Measurements from ENCODE around the gene SMC1B.

DNA sequence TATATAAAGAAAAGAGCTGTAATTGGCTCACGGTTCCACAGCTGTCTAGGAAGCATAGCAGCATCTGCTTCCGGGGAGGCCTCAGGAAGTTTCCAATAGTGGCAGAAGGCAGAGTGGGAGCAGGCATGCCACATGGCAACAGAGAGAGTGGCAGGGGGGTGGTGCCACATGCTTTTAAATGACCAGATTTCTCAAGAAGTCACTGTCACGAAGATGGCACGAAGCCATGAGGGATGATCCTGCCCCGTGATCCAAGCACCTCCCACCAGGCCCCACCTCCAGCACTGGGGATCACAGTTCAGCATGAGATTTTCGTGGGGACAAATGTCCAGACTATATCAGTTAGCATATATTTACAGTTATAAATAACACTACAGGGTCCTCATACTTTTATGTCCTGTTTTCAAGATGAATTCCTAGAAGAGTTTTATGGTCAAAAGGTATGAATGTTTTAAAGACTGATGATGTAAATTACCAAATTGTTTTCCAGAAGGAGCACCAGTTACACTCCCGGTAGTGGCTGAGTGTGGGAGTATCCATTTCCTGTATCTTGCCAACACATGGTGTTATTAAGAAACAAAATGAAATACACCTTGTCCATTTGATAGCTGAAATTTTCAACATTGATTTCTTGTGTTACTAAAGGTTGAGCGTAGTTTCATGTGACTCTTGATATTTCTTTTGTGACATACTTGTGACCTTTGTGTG, 84.4 kb downstream of the SMC1B start:
- no peak for TF ChIP-seq CTCF (IDR thresholded peaks at IDR 0.05; ENCODE audit: low read length)
- TF ChIP-seq EZH2 (IDR thresholded peaks at IDR 0.05; ENCODE audit: borderline replicate concordance, low read length), result no peak
